SK-N-SH (cell line): ENCODE measurements around the gene HIPK2. TPM values are rescaled to one million over a fixed set of nuclear protein-coding genes. Genes with fewer than 3 reads are reported as not detected.

Experiments
- CTCF ChIA-PET: fragments of 300-600, 350-600 bp; formaldehyde crosslinking; extraction: SDS; loops from one replicate; lab custom pipeline; 2021; lab: Yijun Ruan, JAX
- POLR2A ChIA-PET: fragments of 350-600 bp; sonication (Branson Sonifier 250); formaldehyde crosslinking; extraction: SDS; loops from one replicate; lab custom pipeline; 2020; ENCODE audit warnings: antibody characterized with exemption, inconsistent platforms; lab: Yijun Ruan, JAX
- DNase-seq: peaks from one replicate; pipeline ENCODE4 v3.0.0; 2012
- H2AFZ ChIP-seq: fragments of 200-600 bp; sonication (generic); 2 replicates; pipeline ENCODE4 v1.8.1; 2016; ENCODE audit warnings: antibody characterized with exemption, mild to moderate bottlenecking, low read depth
- H3F3A ChIP-seq: fragments of 200-600 bp; sonication (generic); replicated peaks from 2 replicates; pipeline ENCODE3; 2016; ENCODE audit warnings: antibody characterized with exemption, mild to moderate bottlenecking; ENCODE audit not compliant: insufficient read depth
- H3K27ac ChIP-seq, 2 experiments: fragments of 200-500 bp in 1 of 2; fragments of 200-600 bp in 1 of 2; sonication (Bioruptor generic) in 1 of 2; sonication (generic), shearing (Covaris generic) in 1 of 2; 2 replicates each; pipeline versions ENCODE4 v1.5.1 to v1.6.1; 2014 to 2016; ENCODE audit warnings: low read depth in 2 of 2, inconsistent platforms in 1 of 2, low read length in 1 of 2, mild to moderate bottlenecking in 1 of 2, mixed read lengths in 1 of 2
- H3K27me3 ChIP-seq: fragments of 200-600 bp; sonication (generic), shearing (Covaris generic); 2 replicates; pipeline ENCODE4 v1.6.1; 2016; ENCODE audit warnings: mixed run types; ENCODE audit not compliant: insufficient read depth
- H3K36me3 ChIP-seq, 2 experiments: fragments of 200-500 bp in 1 of 2; fragments of 200-600 bp in 1 of 2; sonication (Bioruptor generic) in 1 of 2; sonication (generic) in 1 of 2; replicated peaks in 1 of 2; 2 replicates each; pipeline versions ENCODE3 to v1.5.1; 2014 to 2016; ENCODE audit warnings: low read length in 1 of 2, mild to moderate bottlenecking in 1 of 2; ENCODE audit not compliant: insufficient read depth in 2 of 2, control insufficient read depth in 1 of 2
- H3K4me1 ChIP-seq, 2 experiments: fragments of 200-500 bp in 1 of 2; fragments of 200-600 bp in 1 of 2; sonication (Bioruptor generic) in 1 of 2; sonication (generic), shearing (Covaris generic) in 1 of 2; 2 replicates each; pipeline versions ENCODE4 v1.5.1 to v1.6.1; 2014 to 2016; ENCODE audit warnings: low read depth in 1 of 2, low read length in 1 of 2, mixed run types in 1 of 2; ENCODE audit not compliant: insufficient read depth in 2 of 2, control insufficient read depth in 1 of 2
- H3K4me2 ChIP-seq: fragments of 200-600 bp; sonication (generic), shearing (Covaris generic); 2 replicates; pipeline ENCODE4 v1.6.1; 2017; ENCODE audit warnings: mixed run types
- H3K4me3 ChIP-seq, 2 experiments: fragments of 200-500 bp in 1 of 2; fragments of 200-600 bp in 1 of 2; sonication (Bioruptor generic) in 1 of 2; sonication (generic), shearing (Covaris generic) in 1 of 2; 2 replicates each; pipeline versions ENCODE4 v1.5.1 to v1.8.1; 2014 to 2016; ENCODE audit warnings: low read depth in 2 of 2, inconsistent platforms in 1 of 2, low read length in 1 of 2, mild to moderate bottlenecking in 1 of 2, mixed read lengths in 1 of 2, moderate library complexity in 1 of 2
- H3K79me2 ChIP-seq: fragments of 200-600 bp; sonication (generic); 2 replicates; pipeline ENCODE4 v1.8.1; 2017; ENCODE audit warnings: mild to moderate bottlenecking; ENCODE audit not compliant: insufficient read depth
- H3K9ac ChIP-seq: fragments of 200-600 bp; sonication (generic); 2 replicates; pipeline ENCODE4 v1.6.1; 2017; ENCODE audit warnings: mixed run types
- H3K9me2 ChIP-seq: fragments of 200-600 bp; sonication (generic); 2 replicates; pipeline ENCODE4 v1.6.1; 2017; ENCODE audit warnings: mixed run types
- H3K9me3 ChIP-seq: fragments of 200-600 bp; sonication (generic); 2 replicates; pipeline ENCODE4 v1.6.1; 2017; ENCODE audit warnings: mixed run types, mild to moderate bottlenecking, moderate library complexity
- H4K20me1 ChIP-seq: fragments of 200-600 bp; sonication (generic); 2 replicates; pipeline ENCODE4 v1.6.1; 2017; ENCODE audit warnings: mild to moderate bottlenecking, mixed run types; ENCODE audit not compliant: insufficient read depth
- ELF1 ChIP-seq: IDR thresholded peaks from 2 replicates; pipeline ENCODE4 v1.4.0; 2012
- EZH2phosphoT487 ChIP-seq: fragments of 200-600 bp; sonication (generic); IDR thresholded peaks from 2 replicates; pipeline ENCODE4 v1.6.1; 2017; ENCODE audit warnings: low read depth, mixed run types, mild to moderate bottlenecking, antibody characterized with exemption, moderate library complexity, borderline replicate concordance
- GABPA ChIP-seq: IDR thresholded peaks from 2 replicates; pipeline ENCODE4 v1.4.0; 2012; ENCODE audit warnings: low read depth, mild to moderate bottlenecking
- JUND ChIP-seq: IDR thresholded peaks from 2 replicates; pipeline ENCODE4 v1.4.0; 2012
- RFX5 ChIP-seq: IDR thresholded peaks from 2 replicates; pipeline ENCODE4 v1.6.1; 2012; ENCODE audit warnings: mild to moderate bottlenecking, improper control_type of control experiment, low read length
- SMC3 ChIP-seq: IDR thresholded peaks from 2 replicates; pipeline ENCODE4 v1.6.1; 2012; ENCODE audit warnings: low read depth, low read length, improper control_type of control experiment
- TCF12 ChIP-seq: IDR thresholded peaks from 2 replicates; pipeline ENCODE4 v1.4.0; 2012
- WGBS: methylation state at CpG from one replicate; pipeline ENCODE4 v1.1.6; 2017; ENCODE audit warnings: low lambda C conversion rate; 5-methylcytosine and 5-hydroxymethylcytosine counted together
- polyA plus RNA-seq, 3 experiments: library from polyadenylated mRNA; depleted of rRNA; stranded (reverse); fragments of >200 nt; gene quantifications; 2 replicates each; pipeline ENCODE4 v1.2.3, GENCODE V29; 2012
- TF ChIP-seq, protein P1 (sequence below): fragments of 150-350 bp; IDR thresholded peaks from 2 replicates; pipeline ENCODE4 v1.6.1; 2017; ENCODE audit warnings: antibody characterized with exemption, low read length, low read depth, borderline replicate concordance
- TF ChIP-seq, protein P2 (sequence below): IDR thresholded peaks from 2 replicates; pipeline ENCODE4; 2012
- TF ChIP-seq, protein P3 (sequence below): fragments of 200-600 bp; sonication (generic); IDR thresholded peaks from 2 replicates; pipeline ENCODE4 v1.6.1; 2017; ENCODE audit warnings: antibody characterized with exemption, mild to moderate bottlenecking, moderate library complexity

The HIPK2 gene
- polyA plus RNA-seq, 1 of the 3 experiments (the other 2 are of a cell fraction), result 14.2 TPM

GRCh38 chr7:139589474-139589873 lies 188.3 kb downstream of the HIPK2 start:
- Histone ChIP-seq H3K9me2 (no peaks in the 10 kb centered on the region), H3K27me3 (no peaks in the 10 kb centered on the region), H3K4me2 (no peak overlapping the region), H3F3A (no peaks in the 10 kb centered on the region), H3K79me2 (no peaks in the 10 kb centered on the region), H4K20me1 (no peaks in the 10 kb centered on the region), H3K36me3 (peaks cover 62 to 77% of the 10 kb centered on the region in 2 experiments), H3K27ac (no peak overlapping the region), H3K9me3 (no peaks in the 10 kb centered on the region), H3K4me1 (no peaks in the 10 kb centered on the region), H3K4me3 (no peak overlapping the region), H3K9ac (no peak overlapping the region), H2AFZ (no peak overlapping the region)
- CTCF ChIA-PET, result interaction anchor here (0.9 to 4.4 kb wide), 6 partner anchors 10 to 57 kb away, joined by 3 to 27 read pairs (median 4); no protein-coding TSS in a partner anchor
- TF ChIP-seq, protein P1, sequence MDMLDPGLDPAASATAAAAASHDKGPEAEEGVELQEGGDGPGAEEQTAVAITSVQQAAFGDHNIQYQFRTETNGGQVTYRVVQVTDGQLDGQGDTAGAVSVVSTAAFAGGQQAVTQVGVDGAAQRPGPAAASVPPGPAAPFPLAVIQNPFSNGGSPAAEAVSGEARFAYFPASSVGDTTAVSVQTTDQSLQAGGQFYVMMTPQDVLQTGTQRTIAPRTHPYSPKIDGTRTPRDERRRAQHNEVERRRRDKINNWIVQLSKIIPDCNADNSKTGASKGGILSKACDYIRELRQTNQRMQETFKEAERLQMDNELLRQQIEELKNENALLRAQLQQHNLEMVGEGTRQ, result no peak
- TF ChIP-seq JUND, result no peak
- no peak for TF ChIP-seq SMC3
- TF ChIP-seq ELF1, result no peak
- no peak for TF ChIP-seq TCF12
- TF ChIP-seq RFX5, result no peak
- TF ChIP-seq GABPA, result no peak
- TF ChIP-seq, protein P2, sequence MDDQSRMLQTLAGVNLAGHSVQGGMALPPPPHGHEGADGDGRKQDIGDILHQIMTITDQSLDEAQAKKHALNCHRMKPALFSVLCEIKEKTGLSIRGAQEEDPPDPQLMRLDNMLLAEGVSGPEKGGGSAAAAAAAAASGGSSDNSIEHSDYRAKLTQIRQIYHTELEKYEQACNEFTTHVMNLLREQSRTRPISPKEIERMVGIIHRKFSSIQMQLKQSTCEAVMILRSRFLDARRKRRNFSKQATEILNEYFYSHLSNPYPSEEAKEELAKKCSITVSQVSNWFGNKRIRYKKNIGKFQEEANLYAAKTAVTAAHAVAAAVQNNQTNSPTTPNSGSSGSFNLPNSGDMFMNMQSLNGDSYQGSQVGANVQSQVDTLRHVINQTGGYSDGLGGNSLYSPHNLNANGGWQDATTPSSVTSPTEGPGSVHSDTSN, result no peak
- DNase-seq, result no peak
- 88% methylated on average over 1 of the region's 1 CpG for WGBS
- POLR2A ChIA-PET, result no interaction called here

DNA sequence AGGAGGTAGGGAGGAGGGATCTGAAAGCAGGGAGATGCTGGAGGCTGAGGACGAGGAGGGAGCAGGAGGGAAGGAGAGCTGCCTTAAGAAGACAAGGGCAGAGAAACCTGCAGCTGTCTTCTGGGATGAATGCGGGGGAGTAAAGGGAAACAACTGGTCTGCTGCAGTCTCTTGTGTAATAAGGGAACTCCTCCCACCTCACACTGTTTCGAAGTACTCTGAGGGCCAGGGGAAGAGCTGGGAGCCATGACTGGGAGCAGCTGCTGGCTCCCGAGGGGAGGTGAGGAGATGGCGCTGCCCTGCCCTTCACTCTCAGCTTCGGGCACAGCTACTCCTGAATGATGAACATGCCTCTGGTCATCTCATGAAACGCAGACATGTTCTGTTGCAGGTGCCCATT lies 189.2 kb downstream of the HIPK2 start:
- no peak overlapping the region for H3K4me2 ChIP-seq
- H3K9ac ChIP-seq, result no peak overlapping the region
- no peak overlapping the region for H3K27ac ChIP-seq
- H2AFZ ChIP-seq, result no peak overlapping the region
- H3K27me3 ChIP-seq, result no peaks in the 10 kb centered on the region
- no peaks in the 10 kb centered on the region for H3K9me3 ChIP-seq
- WGBS, result 95% methylated on average over 7 of the region's 7 CpGs
- H3K4me1 ChIP-seq, result no peaks in the 10 kb centered on the region
- TF ChIP-seq, protein P3, sequence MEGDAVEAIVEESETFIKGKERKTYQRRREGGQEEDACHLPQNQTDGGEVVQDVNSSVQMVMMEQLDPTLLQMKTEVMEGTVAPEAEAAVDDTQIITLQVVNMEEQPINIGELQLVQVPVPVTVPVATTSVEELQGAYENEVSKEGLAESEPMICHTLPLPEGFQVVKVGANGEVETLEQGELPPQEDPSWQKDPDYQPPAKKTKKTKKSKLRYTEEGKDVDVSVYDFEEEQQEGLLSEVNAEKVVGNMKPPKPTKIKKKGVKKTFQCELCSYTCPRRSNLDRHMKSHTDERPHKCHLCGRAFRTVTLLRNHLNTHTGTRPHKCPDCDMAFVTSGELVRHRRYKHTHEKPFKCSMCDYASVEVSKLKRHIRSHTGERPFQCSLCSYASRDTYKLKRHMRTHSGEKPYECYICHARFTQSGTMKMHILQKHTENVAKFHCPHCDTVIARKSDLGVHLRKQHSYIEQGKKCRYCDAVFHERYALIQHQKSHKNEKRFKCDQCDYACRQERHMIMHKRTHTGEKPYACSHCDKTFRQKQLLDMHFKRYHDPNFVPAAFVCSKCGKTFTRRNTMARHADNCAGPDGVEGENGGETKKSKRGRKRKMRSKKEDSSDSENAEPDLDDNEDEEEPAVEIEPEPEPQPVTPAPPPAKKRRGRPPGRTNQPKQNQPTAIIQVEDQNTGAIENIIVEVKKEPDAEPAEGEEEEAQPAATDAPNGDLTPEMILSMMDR, result no peak
- no peak for TF ChIP-seq EZH2phosphoT487
- no peaks in the 10 kb centered on the region for H4K20me1 ChIP-seq
- DNase-seq, result no peak
- ChIA-PET CTCF (interaction anchor here (0.7 to 4.4 kb wide), 8 partner anchors 9 to 417 kb away, joined by 3 to 27 read pairs (median 4); no protein-coding TSS in a partner anchor), POLR2A (no interaction called here)
- peaks cover 59 to 75% of the 10 kb centered on the region in 2 experiments for H3K36me3 ChIP-seq
- H3K4me3 ChIP-seq, result no peak overlapping the region
- no peaks in the 10 kb centered on the region for H3K9me2 ChIP-seq
- H3K79me2 ChIP-seq, result no peaks in the 10 kb centered on the region
- no peaks in the 10 kb centered on the region for H3F3A ChIP-seq
